Measurements from ENCODE around the gene FILIP1L.

FILIP1L gene

DNA sequence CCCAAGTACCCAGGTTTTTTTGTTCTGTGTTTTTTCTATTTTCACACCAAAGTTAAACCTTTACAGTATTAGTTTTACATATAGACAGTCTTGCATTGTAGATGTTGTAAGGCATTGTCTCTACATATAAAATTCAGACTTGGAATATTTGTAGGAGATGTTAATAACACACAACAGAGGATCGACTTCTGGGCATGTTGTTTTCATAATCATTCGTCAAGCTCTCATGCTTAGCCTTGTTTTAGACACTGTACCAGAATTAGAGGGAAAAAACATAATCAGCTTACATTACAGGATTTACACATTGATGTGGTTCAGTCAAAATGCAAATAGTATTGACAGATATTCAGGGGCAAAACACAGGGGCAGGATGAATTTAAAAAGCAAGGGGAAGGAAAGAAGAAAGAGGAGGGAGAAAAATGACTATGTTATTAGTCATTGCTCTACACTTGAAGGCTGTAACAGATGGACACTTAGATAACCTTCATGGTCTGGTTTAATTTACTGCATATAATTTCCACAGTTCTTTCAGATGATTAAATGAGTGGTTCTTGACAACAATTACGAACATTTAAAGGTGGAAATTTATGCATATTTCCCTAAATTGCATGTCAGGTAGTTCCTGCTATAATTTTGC, 289.2 kb downstream of the FILIP1L start:
- peak; percentile 81 for DNase-seq

GRCh38 chr3:99823723-99824711, 290.3 kb downstream of the FILIP1L start:
- DNase-seq: peak; percentile 96

- no peak for DNase-seq
Observed at GRCh38 chr3:99818818-99819217, 295.5 kb downstream of the FILIP1L start.

DNA sequence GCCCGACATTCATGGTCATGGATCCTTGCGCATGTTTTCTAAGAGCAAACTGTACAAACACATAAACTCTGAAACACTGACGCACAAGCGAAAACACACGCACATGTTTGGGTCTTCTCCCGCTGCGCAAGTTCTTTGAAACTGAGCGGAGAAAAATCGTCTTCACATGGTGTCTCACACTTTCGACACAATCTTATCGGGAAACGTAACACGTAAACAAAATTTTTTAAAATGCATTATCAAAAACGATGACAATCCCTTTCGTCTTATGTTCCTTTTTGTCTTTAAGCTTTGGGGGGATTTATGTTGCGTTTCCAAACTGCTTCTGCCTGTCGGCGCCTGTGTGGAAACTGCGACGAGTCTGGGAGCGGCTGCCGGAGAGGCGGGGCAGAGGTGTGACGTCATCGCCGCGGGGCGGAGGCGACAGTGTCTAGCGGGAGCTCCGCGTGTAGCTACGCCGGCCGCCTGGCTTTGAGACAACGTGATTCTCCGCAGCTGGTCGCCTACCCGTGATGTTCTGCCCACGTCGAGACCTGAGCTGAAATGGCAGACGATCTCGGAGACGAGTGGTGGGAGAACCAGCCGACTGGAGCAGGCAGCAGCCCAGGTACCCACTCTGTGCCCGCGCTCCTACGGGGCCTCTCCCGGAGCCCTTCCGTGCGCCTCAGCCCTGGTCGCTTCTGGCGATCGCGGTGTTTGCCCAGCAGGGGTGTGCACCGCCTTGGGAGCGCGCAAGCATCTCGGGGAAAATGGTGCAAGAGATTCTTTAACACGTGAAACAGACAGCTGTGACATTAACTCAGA, 296.7 kb downstream of the FILIP1L start, which contains the start of gene CMSS1:
TSS of gene CMSS1 (plus strand) at position 426 of the 804 bp plus-strand sequence.
- DNase-seq: peak; percentile 96

GRCh38 chr3:99817047-99817436, 297.3 kb downstream of the FILIP1L start:
- DNase-seq: peak; percentile 90

- no peak for DNase-seq
Observed at GRCh38 chr3:99810403-99810802, 303.9 kb downstream of the FILIP1L start.

DNA sequence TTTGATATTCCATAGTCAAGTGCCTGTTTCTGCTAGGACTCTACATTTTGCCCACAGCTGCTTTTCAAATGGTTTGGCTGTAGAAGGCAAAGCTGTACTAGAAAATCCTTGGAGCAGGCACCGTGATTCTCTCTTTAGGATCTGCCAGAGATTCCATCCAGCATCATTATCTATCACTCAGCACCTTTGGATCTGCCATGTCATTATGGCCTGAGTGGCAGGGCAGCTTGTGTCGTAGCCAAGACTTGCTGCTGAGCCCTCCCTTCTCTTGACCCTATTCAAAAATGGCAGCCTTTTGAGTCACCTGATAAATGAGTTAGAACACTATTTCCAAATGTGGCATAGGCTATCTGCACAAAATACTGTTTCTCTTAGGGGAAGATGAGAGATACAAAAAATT, 304.7 kb downstream of the FILIP1L start:
- no peak for DNase-seq

DNA sequence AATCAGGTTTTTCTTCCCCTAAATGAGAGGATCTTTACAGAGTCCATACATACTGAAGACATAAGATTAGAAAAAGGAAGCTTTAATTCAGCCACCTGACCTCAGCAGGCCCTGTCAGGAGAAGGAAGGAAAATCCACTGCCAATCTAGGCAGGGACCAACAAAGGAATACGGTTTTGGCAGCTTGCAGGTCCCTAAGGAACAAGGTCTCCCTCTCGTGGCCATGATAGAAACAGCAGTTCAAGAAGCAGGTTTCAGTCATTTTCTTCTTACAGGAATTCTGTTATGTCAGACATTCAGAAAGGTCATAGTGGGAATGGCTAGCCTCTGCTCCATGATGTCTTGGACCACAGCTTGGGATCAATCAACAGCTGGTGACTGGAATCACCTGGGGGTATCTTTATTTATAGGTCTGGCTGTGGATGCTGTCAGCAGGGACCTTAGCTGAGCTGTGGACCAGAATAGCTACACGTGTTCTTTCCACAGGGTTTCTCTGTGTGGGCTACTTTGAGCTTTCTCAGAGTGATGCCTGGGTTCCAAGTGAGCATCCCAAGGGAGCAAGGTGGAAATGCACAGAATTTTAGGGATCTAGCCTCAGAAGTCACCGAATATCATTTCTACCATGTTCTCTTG, 306.0 kb downstream of the FILIP1L start:
- peak; percentile 84 for DNase-seq

DNA sequence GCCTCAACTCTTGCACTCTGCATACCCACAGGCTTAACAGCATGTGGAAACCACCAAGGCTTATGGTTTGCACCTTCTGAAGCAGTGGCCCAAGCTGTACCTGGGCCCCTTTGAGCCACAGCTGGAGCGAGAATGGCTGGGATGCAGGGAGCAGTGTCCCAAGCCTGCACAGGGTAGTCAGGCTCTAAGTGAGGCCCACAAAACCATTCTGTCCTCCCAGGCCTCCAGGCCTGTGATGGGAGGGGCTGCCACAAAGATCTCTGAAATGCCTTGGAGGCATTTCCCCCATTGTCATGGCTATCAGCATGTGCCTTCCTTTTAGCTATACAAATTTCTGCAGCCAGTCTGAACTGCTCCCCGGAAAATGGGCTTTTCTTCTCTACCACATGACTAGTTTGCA, 309.1 kb downstream of the FILIP1L start:
- no peak for DNase-seq

DNA sequence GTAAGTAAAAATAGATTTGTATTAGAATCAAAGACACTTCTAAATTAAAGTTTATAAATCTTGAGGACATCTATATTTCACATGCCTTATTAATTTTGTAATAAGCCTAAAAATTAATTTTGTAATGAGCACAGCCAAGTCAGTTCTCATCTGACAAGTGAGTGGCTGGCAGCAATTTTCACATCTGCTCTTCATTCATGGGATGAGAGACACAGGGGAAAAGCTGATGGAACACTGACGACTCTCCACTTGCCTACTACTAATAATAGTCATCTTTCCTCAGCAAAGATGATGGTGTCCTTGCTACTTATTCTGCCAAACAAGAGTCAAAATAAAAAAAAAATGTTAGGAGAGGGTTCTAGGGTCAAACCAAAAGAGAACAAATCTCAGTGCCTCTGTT, 311.0 kb downstream of the FILIP1L start:
- no peak for DNase-seq

GRCh38 chr3:99799422-99799821, 314.9 kb downstream of the FILIP1L start:
- no peak for DNase-seq

- no peak for DNase-seq
Observed at GRCh38 chr3:99795573-99795972, 318.7 kb downstream of the FILIP1L start.

GRCh38 chr3:99794485-99794884, 319.8 kb downstream of the FILIP1L start:
- DNase-seq: no peak

GRCh38 chr3:99789011-99789721, 325.1 kb downstream of the FILIP1L start:
- DNase-seq: peak; percentile 84

Measured in NCI-H82 (cell line).